ENCODE measurements around the gene SH2D7. TPM values are rescaled to one million over a fixed set of nuclear protein-coding genes. Genes with fewer than 3 reads are reported as not detected.

SH2D7 gene
- total RNA-seq, 1 donor from 2014 or later, result not detected

DNA sequence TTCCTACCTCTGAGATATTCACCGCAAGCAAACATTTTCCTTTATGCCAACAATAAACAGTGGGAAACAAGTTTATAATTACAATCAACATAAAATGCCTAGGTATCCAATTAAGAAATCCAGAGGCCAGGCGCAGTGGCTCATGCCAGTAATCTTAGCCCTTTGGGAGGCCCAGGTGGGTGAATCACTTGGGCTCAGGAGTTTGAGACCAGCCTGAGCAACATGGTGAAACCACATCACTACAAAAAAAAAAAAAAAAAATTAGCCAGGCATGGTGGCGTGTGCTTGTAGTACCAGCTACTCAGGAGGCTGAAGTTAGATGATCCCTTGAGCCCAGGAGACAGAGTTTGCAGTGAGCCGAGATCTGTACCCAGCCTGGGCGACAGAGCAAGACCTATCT is 32.1 kb upstream of the SH2D7 start:
- H3K4me3 ChIP-seq, result no peak overlapping the region
- no peak for DNase-seq (ENCODE audit: low spot score)
- Mint-ChIP-seq H3K36me3 (no peaks in the 10 kb centered on the region), H3K4me3 (no peak overlapping the region), H3K4me1 (peaks cover 20% of the 10 kb centered on the region), H3K9me3 (no peaks in the 10 kb centered on the region), H3K27ac (no peak overlapping the region), H3K27me3 (ENCODE audit: insufficient read depth, low read depth) (no peaks in the 10 kb centered on the region)
- H3K4me1 ChIP-seq, result peaks cover 18% of the 10 kb centered on the region
- peaks cover 22% of the 10 kb centered on the region for H4K20me1 ChIP-seq (ENCODE audit: low read depth)
- H2AFZ ChIP-seq (replicated peaks), result no peak overlapping the region
- no peaks in the 10 kb centered on the region for H3K36me3 ChIP-seq
- no peak overlapping the region for H3K4me2 ChIP-seq
- peaks cover 15% of the 10 kb centered on the region for H3K79me2 ChIP-seq (ENCODE audit: low read depth)
- H3F3A ChIP-seq (ENCODE audit: low read depth), result no peaks in the 10 kb centered on the region
- no peaks in the 10 kb centered on the region for H3K9me3 ChIP-seq (ENCODE audit: low read depth)
- no peak overlapping the region for H3K27ac ChIP-seq
- no peaks in the 10 kb centered on the region for H3K27me3 ChIP-seq
- TF ChIP-seq EZH2 (IDR thresholded peaks at IDR 0.05) (no peak), CTCF (IDR thresholded peaks at IDR 0.05) (no peak), EZH2phosphoT487 (IDR thresholded peaks at IDR 0.05) (no peak)
- H3K9ac ChIP-seq, result no peak overlapping the region

DNA sequence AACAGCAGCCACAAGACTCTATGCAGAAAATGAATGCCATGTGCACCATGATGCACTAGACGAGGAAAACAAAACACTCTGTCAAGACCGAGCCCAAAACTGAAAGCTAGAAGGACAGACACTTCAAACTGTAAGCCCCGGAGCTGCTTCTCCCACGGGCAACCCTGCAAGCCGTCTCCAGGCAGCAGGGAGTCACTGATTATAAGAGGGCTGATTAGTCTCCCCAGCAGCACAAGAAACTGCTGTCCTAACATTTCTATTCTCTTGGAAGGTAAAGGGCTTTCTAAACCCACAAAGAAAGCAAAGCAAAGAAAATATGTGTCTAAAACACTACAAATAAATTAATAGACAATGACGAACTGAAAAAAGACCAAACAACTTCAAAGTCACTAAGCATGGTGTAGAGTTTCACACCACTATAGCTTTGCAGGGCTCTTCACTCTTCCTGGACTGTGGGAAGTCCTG is 30.4 kb upstream of the SH2D7 start:
- H3K79me2 ChIP-seq (ENCODE audit: low read depth), result peaks cover 15% of the 10 kb centered on the region
- H3K4me3 ChIP-seq, result no peak overlapping the region
- peaks cover 14% of the 10 kb centered on the region for H3K4me1 Mint-ChIP-seq
- peak overlapping the region; percentile 33 for H3K4me2 ChIP-seq
- peaks cover 14% of the 10 kb centered on the region for H3K4me1 ChIP-seq
- peaks cover 17% of the 10 kb centered on the region for H4K20me1 ChIP-seq (ENCODE audit: low read depth)
- no peaks in the 10 kb centered on the region for H3K9me3 Mint-ChIP-seq
- no peaks in the 10 kb centered on the region for H3K9me3 ChIP-seq (ENCODE audit: low read depth)
- H3K27me3 ChIP-seq, result no peaks in the 10 kb centered on the region
- peak overlapping the region; percentile 2 for H3K27ac Mint-ChIP-seq
- no peak overlapping the region for H3K9ac ChIP-seq
- no peaks in the 10 kb centered on the region for H3K36me3 Mint-ChIP-seq
- H3K27me3 Mint-ChIP-seq (ENCODE audit: insufficient read depth, low read depth), result no peaks in the 10 kb centered on the region
- no peak overlapping the region for H2AFZ ChIP-seq (replicated peaks)
- no peak overlapping the region for H3K27ac ChIP-seq
- no peak for TF ChIP-seq EZH2phosphoT487 (IDR thresholded peaks at IDR 0.05)
- TF ChIP-seq EZH2 (IDR thresholded peaks at IDR 0.05), result no peak
- TF ChIP-seq CTCF (IDR thresholded peaks at IDR 0.05), result no peak
- no peak for DNase-seq (ENCODE audit: low spot score)
- H3K36me3 ChIP-seq, result no peaks in the 10 kb centered on the region
- H3K4me3 Mint-ChIP-seq, result peak overlapping the region; percentile 31
- peaks cover 6% of the 10 kb centered on the region for H3F3A ChIP-seq (ENCODE audit: low read depth)

DNA sequence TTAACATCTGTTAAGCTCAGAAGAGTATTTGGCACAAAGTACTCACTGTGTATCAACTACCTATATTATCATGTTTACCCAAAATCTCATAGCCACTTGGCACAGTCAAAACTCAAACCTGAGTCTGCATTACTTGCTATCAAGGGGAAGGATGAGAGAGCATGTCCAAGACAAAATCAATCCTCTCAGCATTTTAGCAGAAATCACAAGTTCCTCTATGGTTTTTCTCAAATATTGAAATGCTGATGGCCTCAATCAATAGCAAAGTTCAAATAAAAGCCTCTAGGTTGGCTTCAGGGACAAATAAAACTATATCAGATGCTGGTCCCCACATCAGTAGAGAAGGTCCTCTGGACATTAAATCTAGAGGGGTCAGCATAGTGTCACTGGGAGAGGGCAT is 29.1 kb upstream of the SH2D7 start:
- H3K4me3 ChIP-seq, result no peak overlapping the region
- H3K9me3 ChIP-seq (ENCODE audit: low read depth), result no peaks in the 10 kb centered on the region
- peaks cover 19% of the 10 kb centered on the region for H3K4me1 Mint-ChIP-seq
- no peak overlapping the region for H2AFZ ChIP-seq (replicated peaks)
- H3K4me3 Mint-ChIP-seq, result no peak overlapping the region
- peaks cover 23% of the 10 kb centered on the region for H3K79me2 ChIP-seq (ENCODE audit: low read depth)
- H3K27ac Mint-ChIP-seq, result no peak overlapping the region
- H4K20me1 ChIP-seq (ENCODE audit: low read depth), result peaks cover 17% of the 10 kb centered on the region
- TF ChIP-seq EZH2 (IDR thresholded peaks at IDR 0.05), result no peak
- TF ChIP-seq EZH2phosphoT487 (IDR thresholded peaks at IDR 0.05), result no peak
- no peak for TF ChIP-seq CTCF (IDR thresholded peaks at IDR 0.05)
- H3K9ac ChIP-seq, result no peak overlapping the region
- H3K36me3 Mint-ChIP-seq, result no peaks in the 10 kb centered on the region
- DNase-seq (ENCODE audit: low spot score), result no peak
- H3F3A ChIP-seq (ENCODE audit: low read depth), result peaks cover 6% of the 10 kb centered on the region
- no peaks in the 10 kb centered on the region for H3K36me3 ChIP-seq
- H3K27ac ChIP-seq, result no peak overlapping the region
- H3K27me3 ChIP-seq, result no peaks in the 10 kb centered on the region
- no peaks in the 10 kb centered on the region for H3K9me3 Mint-ChIP-seq
- H3K4me2 ChIP-seq, result no peak overlapping the region
- H3K4me1 ChIP-seq, result peaks cover 18% of the 10 kb centered on the region
- no peaks in the 10 kb centered on the region for H3K27me3 Mint-ChIP-seq (ENCODE audit: insufficient read depth, low read depth)

Measured in neural progenitor cell (in vitro differentiated cells).